Ishikawa (cell line): ENCODE data around the gene KIAA0825.
A peak's percentile ranks its signal among the peaks of the same experiment; 100 is the strongest.

ENCODE experiments used
- CEBPB ChIP-seq: IDR thresholded peaks from 2 replicates; pipeline ENCODE4 v1.6.1; 2012
- CREB1 ChIP-seq: IDR thresholded peaks from 2 replicates; pipeline ENCODE4 v1.6.1; 2012; ENCODE audit warnings: low read depth
- EGR1 ChIP-seq: IDR thresholded peaks from 2 replicates; pipeline ENCODE4 v1.6.1; 2012
- EP300 ChIP-seq: IDR thresholded peaks from 2 replicates; pipeline ENCODE4 v1.6.1; 2012; ENCODE audit warnings: borderline replicate concordance
- FOXM1 ChIP-seq: IDR thresholded peaks from 2 replicates; pipeline ENCODE4 v1.6.1; 2012; ENCODE audit warnings: low read depth, borderline replicate concordance
- MAX ChIP-seq: IDR thresholded peaks from 2 replicates; pipeline ENCODE4 v1.6.1; 2012
- NFIC ChIP-seq: IDR thresholded peaks from 2 replicates; pipeline ENCODE4 v1.6.1; 2012
- RAD21 ChIP-seq: IDR thresholded peaks from 2 replicates; pipeline ENCODE4 v1.6.1; 2012; ENCODE audit warnings: low read depth
- REST ChIP-seq: IDR thresholded peaks from 2 replicates; pipeline ENCODE4 v1.6.1; 2012; ENCODE audit warnings: low read depth, mild to moderate bottlenecking
- TAF1 ChIP-seq: IDR thresholded peaks from 2 replicates; pipeline ENCODE4 v1.6.1; 2012; ENCODE audit warnings: low read depth, mild to moderate bottlenecking
- TCF12 ChIP-seq: IDR thresholded peaks from 2 replicates; pipeline ENCODE4 v1.6.1; 2012; ENCODE audit warnings: low read depth
- TEAD4 ChIP-seq: IDR thresholded peaks from 2 replicates; pipeline ENCODE4 v1.6.1; 2012
- USF1 ChIP-seq: IDR thresholded peaks from 2 replicates; pipeline ENCODE4 v1.6.1; 2012
- YY1 ChIP-seq: IDR thresholded peaks from 2 replicates; pipeline ENCODE4 v1.6.1; 2012; ENCODE audit warnings: low read depth
- ZBTB7A ChIP-seq: IDR thresholded peaks from 2 replicates; pipeline ENCODE4 v1.6.1; 2012; ENCODE audit warnings: low read depth

KIAA0825 gene

GRCh38 chr5:94433397-94434163 is 184.8 kb downstream of the KIAA0825 start:
- no peak for TF ChIP-seq REST
- TF ChIP-seq MAX: peak; percentile 78
- TF ChIP-seq EGR1: no peak
- no peak for TF ChIP-seq ZBTB7A
- TF ChIP-seq TEAD4: peak; percentile 81
- TF ChIP-seq USF1: peak; percentile 57
- TF ChIP-seq NFIC: peak; percentile 94
- TF ChIP-seq TCF12: peak; percentile 89
- TF ChIP-seq EP300: peak; percentile 93
- no peak for TF ChIP-seq CREB1
- peak; percentile 86 for TF ChIP-seq CEBPB
- TF ChIP-seq YY1: no peak
- TF ChIP-seq FOXM1: peak; percentile 89
- TF ChIP-seq RAD21: no peak
- no peak for TF ChIP-seq TAF1

- TF ChIP-seq EP300 (peak; percentile 32; the same call in 1 of the 2 replicates), REST (no peak)
Measured at GRCh38 chr5:94432499-94432898, 185.9 kb downstream of the KIAA0825 start.

GRCh38 chr5:94431696-94432095 is 186.7 kb downstream of the KIAA0825 start:
- TF ChIP-seq MAX (no peak), EP300 (no peak), TAF1 (no peak), YY1 (no peak), FOXM1 (no peak), CREB1 (no peak), TEAD4 (no peak)

GRCh38 chr5:94429566-94429965 is 188.8 kb downstream of the KIAA0825 start:
- TF ChIP-seq USF1 (no peak), CREB1 (no peak), RAD21 (no peak), TEAD4 (no peak), TAF1 (no peak), NFIC (no peak), FOXM1 (no peak), EP300 (no peak), CEBPB (no peak), ZBTB7A (no peak), EGR1 (no peak), REST (no peak), TCF12 (no peak), YY1 (no peak)

- TF ChIP-seq RAD21 (no peak), REST (no peak), USF1 (no peak), NFIC (no peak), TEAD4 (no peak), TCF12 (no peak), EGR1 (no peak), TAF1 (no peak), CREB1 (no peak), FOXM1 (no peak), ZBTB7A (no peak), YY1 (no peak), EP300 (no peak), CEBPB (no peak), MAX (no peak)
Measured at GRCh38 chr5:94425396-94425795, 193.0 kb downstream of the KIAA0825 start.
